ENCODE results near the gene SNHG17. TPM values are rescaled to one million over a fixed set of nuclear protein-coding genes. Genes with fewer than 3 reads are reported as not detected.
"Not testable (repeated sequence)": the region's sequence is repeated elsewhere in the genome, so short reads cannot be mapped to it uniquely, and the experiment has no call there.

The SNHG17 gene
- total RNA-seq, 4 donors from 2014 or later: 17.9 to 37.7 (median 28.0) TPM

DNA sequence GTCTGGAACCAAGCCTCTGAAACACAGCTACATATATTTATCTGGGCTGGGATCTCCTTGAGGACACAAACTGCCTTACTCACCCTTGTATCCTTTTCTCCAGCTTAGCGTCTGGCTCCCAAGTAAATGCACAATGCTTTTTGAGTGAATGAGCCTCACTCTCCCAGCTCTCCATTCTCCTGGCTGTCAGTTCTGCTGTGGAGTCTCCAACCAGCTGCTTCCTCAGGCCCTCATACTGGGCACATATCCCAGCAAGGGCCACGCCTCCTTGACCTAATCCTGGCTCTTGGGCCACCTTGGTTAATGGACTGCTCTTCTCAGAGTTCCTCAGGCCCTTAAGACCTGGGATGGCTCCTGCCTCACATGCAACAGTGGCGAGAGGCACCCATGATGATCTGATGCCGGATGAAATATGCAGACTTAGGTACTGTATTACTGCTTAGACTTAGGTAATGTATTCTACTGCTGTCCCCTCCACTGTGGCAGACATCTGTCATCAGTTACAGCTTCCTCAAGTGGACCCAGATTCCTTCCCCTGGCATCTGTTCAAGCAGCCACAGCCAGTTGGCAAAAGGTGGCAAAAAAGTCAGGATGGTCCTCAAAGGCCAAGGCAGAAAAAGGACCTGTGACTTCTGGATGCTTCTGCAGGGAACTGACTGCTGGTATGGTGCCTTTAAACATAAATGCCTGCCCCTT lies 16.5 kb downstream of the SNHG17 start:
- Histone ChIP-seq H3K36me3 (peaks cover 41 to 91% (median 43%) of the 10 kb centered on the region in 3 donors), H3K27me3 (no peaks in the 10 kb centered on the region), H3K4me3 (no peak overlapping the region), H3K4me1 (peaks cover 0 to 10% (median 0%) of the 10 kb centered on the region in 3 donors), H3K27ac (no peak overlapping the region), H3K9me3 (no peaks in the 10 kb centered on the region)
- 54 to 73% methylated on average over 1 to 4 of the region's 4 CpGs for WGBS, 2 donors
- TF ChIP-seq POLR2A (IDR thresholded peaks at IDR 0.05): no peak
- TF ChIP-seq, protein P1, sequence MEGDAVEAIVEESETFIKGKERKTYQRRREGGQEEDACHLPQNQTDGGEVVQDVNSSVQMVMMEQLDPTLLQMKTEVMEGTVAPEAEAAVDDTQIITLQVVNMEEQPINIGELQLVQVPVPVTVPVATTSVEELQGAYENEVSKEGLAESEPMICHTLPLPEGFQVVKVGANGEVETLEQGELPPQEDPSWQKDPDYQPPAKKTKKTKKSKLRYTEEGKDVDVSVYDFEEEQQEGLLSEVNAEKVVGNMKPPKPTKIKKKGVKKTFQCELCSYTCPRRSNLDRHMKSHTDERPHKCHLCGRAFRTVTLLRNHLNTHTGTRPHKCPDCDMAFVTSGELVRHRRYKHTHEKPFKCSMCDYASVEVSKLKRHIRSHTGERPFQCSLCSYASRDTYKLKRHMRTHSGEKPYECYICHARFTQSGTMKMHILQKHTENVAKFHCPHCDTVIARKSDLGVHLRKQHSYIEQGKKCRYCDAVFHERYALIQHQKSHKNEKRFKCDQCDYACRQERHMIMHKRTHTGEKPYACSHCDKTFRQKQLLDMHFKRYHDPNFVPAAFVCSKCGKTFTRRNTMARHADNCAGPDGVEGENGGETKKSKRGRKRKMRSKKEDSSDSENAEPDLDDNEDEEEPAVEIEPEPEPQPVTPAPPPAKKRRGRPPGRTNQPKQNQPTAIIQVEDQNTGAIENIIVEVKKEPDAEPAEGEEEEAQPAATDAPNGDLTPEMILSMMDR (IDR thresholded peaks at IDR 0.05): no peak
- DNase-seq: no peak
- intact Hi-C loops (cut with DNase I): no loop called here

- 88 to 89% methylated on average over 13 to 14 of the region's 14 CpGs for WGBS, 2 donors
- Histone ChIP-seq H3K4me3 (no peak overlapping the region), H3K9me3 (no peaks in the 10 kb centered on the region), H3K36me3 (peaks cover 14 to 86% (median 15%) of the 10 kb centered on the region in 3 donors), H3K27me3 (no peaks in the 10 kb centered on the region), H3K4me1 (peaks cover 0 to 10% (median 0%) of the 10 kb centered on the region in 3 donors), H3K27ac (no peak overlapping the region)
- intact Hi-C loops (cut with DNase I): no loop called here
- DNase-seq: no peak
- TF ChIP-seq, protein P1 (IDR thresholded peaks at IDR 0.05): no peak
- no peak for TF ChIP-seq POLR2A (IDR thresholded peaks at IDR 0.05)
These were observed 20.2 kb downstream of the SNHG17 start for GRCh38 chr20:38414769-38415450.

DNA sequence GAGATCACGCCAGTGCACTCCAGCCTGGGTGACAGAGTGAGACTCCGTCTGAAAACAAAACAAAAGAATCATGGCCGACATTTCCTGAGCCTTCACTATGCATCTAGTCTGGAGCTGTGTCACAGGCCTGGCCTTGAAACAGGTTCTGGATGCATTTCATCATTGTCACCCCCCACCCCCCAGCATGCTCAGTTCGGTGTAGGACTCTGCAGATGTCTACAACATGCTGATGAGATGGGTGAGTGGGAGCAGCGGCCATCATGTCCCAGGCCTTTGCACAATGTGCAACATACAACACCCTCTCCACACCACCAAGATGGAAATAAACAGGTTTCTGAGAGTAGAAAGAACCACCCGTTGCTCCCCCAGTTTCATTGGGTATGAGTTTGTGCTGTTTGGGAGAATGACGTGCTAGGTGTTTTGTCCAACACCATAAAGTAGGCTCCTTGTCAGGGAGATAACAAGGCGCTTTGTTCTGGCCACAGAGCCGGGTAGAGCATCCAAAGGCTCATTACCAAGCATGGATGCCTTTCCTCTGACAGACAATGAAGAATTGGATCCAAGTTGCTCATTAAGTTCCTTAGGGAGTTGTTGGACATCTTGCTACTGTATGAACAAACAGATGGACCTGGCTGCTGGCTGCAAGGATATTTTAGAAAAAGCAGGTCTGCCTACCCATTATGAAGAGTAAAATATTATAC lies 22.1 kb downstream of the SNHG17 start:
- H3K27ac ChIP-seq: no peak overlapping the region
- peaks cover 0 to 67% (median 6%) of the 10 kb centered on the region in 3 donors for H3K36me3 ChIP-seq
- 76 to 85% methylated on average over 4 to 8 of the region's 9 CpGs for WGBS, 2 donors
- H3K27me3 ChIP-seq: no peaks in the 10 kb centered on the region
- intact Hi-C loops (cut with DNase I): no loop called here
- no peaks in the 10 kb centered on the region for H3K9me3 ChIP-seq
- no peak for TF ChIP-seq POLR2A (IDR thresholded peaks at IDR 0.05)
- TF ChIP-seq, protein P1 (IDR thresholded peaks at IDR 0.05): no peak
- H3K4me3 ChIP-seq: no peak overlapping the region
- H3K4me1 ChIP-seq: no peaks in the 10 kb centered on the region
- no peak for DNase-seq

DNA sequence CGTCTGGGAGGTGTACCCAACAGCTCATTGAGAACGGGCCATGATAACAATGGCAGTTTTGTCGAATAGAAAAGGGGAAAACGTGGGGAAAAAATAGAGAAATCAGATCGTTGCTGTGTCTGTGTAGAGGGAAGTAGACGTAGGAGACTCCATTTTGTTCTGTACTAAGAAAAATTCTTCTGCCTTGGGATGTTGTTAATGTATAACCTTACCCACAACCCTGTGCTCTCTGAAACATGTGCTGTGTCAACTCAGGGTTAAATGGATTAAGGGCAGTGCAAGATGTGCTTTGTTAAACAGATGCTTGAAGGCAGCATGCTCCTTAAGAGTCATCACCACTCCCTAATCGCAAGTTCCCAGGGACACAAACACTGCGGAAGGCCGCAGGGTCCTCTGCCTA lies 27.3 kb downstream of the SNHG17 start:
- intact Hi-C loops (cut with DNase I); H3K4me3 ChIP-seq; H3K27me3 ChIP-seq; DNase-seq; H3K4me1 ChIP-seq; H3K27ac ChIP-seq; H3K9me3 ChIP-seq: not testable (repeated sequence)
- 70 to 86% methylated on average over 4 to 8 of the region's 9 CpGs for WGBS, 2 donors
- peaks cover 0 to 25% (median 0%) of the 10 kb centered on the region in 3 donors for H3K36me3 ChIP-seq

DNA sequence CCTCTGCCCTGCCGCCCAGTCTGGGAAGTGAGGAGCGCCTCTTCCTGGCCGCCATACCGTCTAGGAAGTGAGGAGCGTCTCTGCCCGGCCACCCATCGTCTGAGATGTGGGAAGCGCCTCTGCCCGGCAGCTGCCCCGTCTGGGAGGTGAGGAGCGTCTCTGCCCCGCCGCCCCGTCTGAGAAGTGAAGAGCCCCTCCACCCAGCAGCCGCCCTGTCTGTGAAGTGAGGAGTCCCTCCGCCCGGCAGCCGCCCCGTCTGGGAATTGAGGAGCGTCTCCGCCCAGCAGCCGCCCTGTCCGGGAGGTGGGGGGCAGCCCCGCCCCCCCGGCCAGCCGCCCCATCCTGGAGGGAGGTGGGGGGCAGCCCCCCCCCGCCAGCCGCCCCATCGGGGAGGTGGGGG lies 27.8 kb downstream of the SNHG17 start:
- no peaks in the 10 kb centered on the region for H3K4me1 ChIP-seq
- H3K4me3 ChIP-seq: no peak overlapping the region
- DNase-seq: no peak
- no peaks in the 10 kb centered on the region for H3K9me3 ChIP-seq
- intact Hi-C loops (cut with DNase I): no loop called here
- no CpG with 5 or more reads among the region's 29 CpGs for WGBS, 2 donors
- H3K27me3 ChIP-seq: no peaks in the 10 kb centered on the region
- H3K27ac ChIP-seq: no peak overlapping the region
- TF ChIP-seq, protein P1 (IDR thresholded peaks at IDR 0.05): no peak
- no peak for TF ChIP-seq POLR2A (IDR thresholded peaks at IDR 0.05)
- H3K36me3 ChIP-seq: peaks cover 0 to 20% (median 0%) of the 10 kb centered on the region in 3 donors

Data from esophagus squamous epithelium (tissue), 5 donors.